Mesenchymal stem cell (in vitro differentiated cells and primary cell): ENCODE measurements around the gene TEDC2.
A peak's percentile ranks its signal among the peaks of the same experiment; 100 is the strongest.

Experiments used
- DNase-seq: peaks from one replicate; pipeline ENCODE4 v3.0.0-alpha.2; 2013
- H2AFZ ChIP-seq: one replicate; pipeline ENCODE4 v1.6.1; 2013; ENCODE audit warnings: low read depth, mild to moderate bottlenecking, control low read depth, inconsistent platforms, low read length, moderate library complexity
- H2AK5ac ChIP-seq: 2 replicates; pipeline ENCODE4 v1.6.1; 2013; ENCODE audit warnings: low read length, moderate library complexity, mild to moderate bottlenecking, inconsistent platforms; ENCODE audit not compliant: severe bottlenecking
- H2BK120ac ChIP-seq: one replicate; pipeline ENCODE4 v1.6.1; 2013; ENCODE audit warnings: low read depth, mild to moderate bottlenecking, inconsistent platforms, low read length, moderate library complexity
- H2BK12ac ChIP-seq, 2 experiments: one replicate each; pipeline ENCODE4 v1.6.1; 2013; ENCODE audit warnings: inconsistent platforms in 2 of 2, low read length in 2 of 2, mild to moderate bottlenecking in 2 of 2, moderate library complexity in 2 of 2, control low read depth in 1 of 2
- H2BK15ac ChIP-seq: one replicate; pipeline ENCODE4 v1.6.1; 2013; ENCODE audit warnings: mild to moderate bottlenecking, low read depth, inconsistent platforms; ENCODE audit not compliant: poor library complexity, severe bottlenecking
- H2BK5ac ChIP-seq: 2 replicates; pipeline ENCODE4 v1.6.1; 2013; ENCODE audit warnings: low read depth, mild to moderate bottlenecking, low read length, control low read depth, inconsistent platforms; ENCODE audit not compliant: poor library complexity, severe bottlenecking
- H3K14ac ChIP-seq, 2 experiments: one replicate each; pipeline ENCODE4 v1.6.1; 2013; ENCODE audit warnings: inconsistent platforms in 2 of 2, low read length in 2 of 2, control low read depth in 1 of 2, mild to moderate bottlenecking in 1 of 2, moderate library complexity in 1 of 2
- H3K18ac ChIP-seq, 2 experiments: one replicate each; pipeline ENCODE4 v1.6.1; 2013; ENCODE audit warnings: inconsistent platforms in 2 of 2, low read length in 2 of 2, control low read depth in 1 of 2, low read depth in 1 of 2, mild to moderate bottlenecking in 1 of 2
- H3K23ac ChIP-seq, 2 experiments: one replicate each; pipeline ENCODE4 v1.6.1; 2013; ENCODE audit warnings: inconsistent platforms in 2 of 2, low read length in 2 of 2, mild to moderate bottlenecking in 2 of 2, moderate library complexity in 2 of 2, control low read depth in 1 of 2
- H3K27ac ChIP-seq: 2 replicates; pipeline ENCODE4 v1.5.1; 2013; ENCODE audit warnings: mild to moderate bottlenecking, moderate library complexity, low read length, control low read depth, inconsistent platforms; ENCODE audit not compliant: poor library complexity, severe bottlenecking
- H3K27me3 ChIP-seq, 2 experiments: 2 replicates each; pipeline versions ENCODE4 v1.6.1 to v1.7.0; 2013; ENCODE audit warnings: low read length in 2 of 2, mild to moderate bottlenecking in 2 of 2, moderate library complexity in 2 of 2, control low read depth in 1 of 2, inconsistent platforms in 1 of 2; ENCODE audit not compliant: control insufficient read depth in 1 of 2, insufficient read depth in 1 of 2
- H3K36me3 ChIP-seq, 2 experiments: 2 replicates each; pipeline versions ENCODE4 v1.6.1 to v1.7.0; 2013; ENCODE audit warnings: low read length in 2 of 2, control low read depth in 1 of 2, inconsistent platforms in 1 of 2, low read depth in 1 of 2, mild to moderate bottlenecking in 1 of 2; ENCODE audit not compliant: insufficient read depth in 2 of 2, control insufficient read depth in 1 of 2
- H3K4ac ChIP-seq, 2 experiments: one replicate each; pipeline ENCODE4 v1.6.1; 2013; ENCODE audit warnings: inconsistent platforms in 2 of 2, low read length in 2 of 2, mild to moderate bottlenecking in 2 of 2, moderate library complexity in 2 of 2, control low read depth in 1 of 2, low read depth in 1 of 2
- H3K4me1 ChIP-seq: 2 replicates; pipeline ENCODE4 v1.6.1; 2013; ENCODE audit warnings: low read depth, low read length, control low read depth; ENCODE audit not compliant: control insufficient read depth, insufficient read depth
- H3K4me2 ChIP-seq: 2 replicates; pipeline ENCODE4 v1.6.1; 2013; ENCODE audit warnings: low read length, mild to moderate bottlenecking, inconsistent platforms; ENCODE audit not compliant: poor library complexity, severe bottlenecking
- H3K4me3 ChIP-seq, 2 experiments: 2 replicates each; pipeline versions ENCODE4 v1.5.1 to v1.7.0; 2013; ENCODE audit warnings: low read length in 2 of 2, mild to moderate bottlenecking in 2 of 2, control low read depth in 1 of 2, low read depth in 1 of 2; ENCODE audit not compliant: insufficient read depth in 1 of 2
- H3K79me1 ChIP-seq: replicated peaks from 2 replicates; pipeline ENCODE4 v1.6.1; 2013; ENCODE audit warnings: mild to moderate bottlenecking, control low read depth, low read length, inconsistent platforms; ENCODE audit not compliant: poor library complexity, severe bottlenecking
- H3K9ac ChIP-seq: 2 replicates; pipeline ENCODE4 v1.7.0; 2013; ENCODE audit warnings: mild to moderate bottlenecking, low read length, moderate library complexity
- H3K9me3 ChIP-seq: 2 replicates; pipeline ENCODE4 v1.7.0; 2013; ENCODE audit warnings: mild to moderate bottlenecking, low read length; ENCODE audit not compliant: control insufficient read depth
- H4K8ac ChIP-seq: one replicate; pipeline ENCODE4 v1.6.1; 2013; ENCODE audit warnings: inconsistent platforms, mild to moderate bottlenecking, low read length, moderate library complexity
- H4K91ac ChIP-seq: one replicate; pipeline ENCODE4 v1.6.1; 2013; ENCODE audit warnings: mild to moderate bottlenecking, low read length, inconsistent platforms
- WGBS: methylation state at CpG from one replicate; pipeline ENCODE4 v1.1.7; 2013; ENCODE audit warnings: mixed read lengths; 5-methylcytosine and 5-hydroxymethylcytosine counted together

TEDC2 gene

GRCh38 chr16:2476345-2476720, 16.4 kb downstream of the TEDC2 start:
- H2BK15ac ChIP-seq = no peak overlapping the region
- peak overlapping the region in 1 of 2 experiments; percentile 78 for H3K4me3 ChIP-seq
- H3K79me1 ChIP-seq = peaks cover 27% of the 10 kb centered on the region
- H3K4me1 ChIP-seq = peaks cover 34% of the 10 kb centered on the region
- peak overlapping the region; percentile 71 for H3K9ac ChIP-seq
- H2BK120ac ChIP-seq = no peak overlapping the region
- H2BK5ac ChIP-seq = no peak overlapping the region
- no peak overlapping the region for H3K4me2 ChIP-seq
- H2AFZ ChIP-seq = no peak overlapping the region
- H3K4ac ChIP-seq = no peak overlapping the region
- no peak overlapping the region for H4K91ac ChIP-seq
- no peaks in the 10 kb centered on the region for H3K9me3 ChIP-seq
- no peak overlapping the region for H3K18ac ChIP-seq
- peaks cover 4 to 16% of the 10 kb centered on the region in 2 experiments for H3K27me3 ChIP-seq
- H3K36me3 ChIP-seq = peaks cover 0 to 10% of the 10 kb centered on the region in 2 experiments
- H4K8ac ChIP-seq = no peak overlapping the region
- no peak overlapping the region for H3K27ac ChIP-seq
- no peak overlapping the region for H3K23ac ChIP-seq
- H2AK5ac ChIP-seq = no peak overlapping the region
- H2BK12ac ChIP-seq = no peak overlapping the region
- H3K14ac ChIP-seq = no peak overlapping the region
- WGBS = over 99% methylated on average over 9 of the region's 9 CpGs
- no peak for DNase-seq

GRCh38 chr16:2476741-2477140, 16.8 kb downstream of the TEDC2 start:
- H2BK15ac ChIP-seq = no peak overlapping the region
- peaks cover 0 to 10% of the 10 kb centered on the region in 2 experiments for H3K36me3 ChIP-seq
- no peak overlapping the region for H2AFZ ChIP-seq
- H3K27ac ChIP-seq = no peak overlapping the region
- H2BK120ac ChIP-seq = no peak overlapping the region
- no peak overlapping the region for H3K4me3 ChIP-seq
- WGBS = 96% methylated on average over 2 of the region's 3 CpGs
- DNase-seq = no peak
- H3K4me2 ChIP-seq = no peak overlapping the region
- H4K8ac ChIP-seq = no peak overlapping the region
- no peak overlapping the region for H2BK12ac ChIP-seq
- H2BK5ac ChIP-seq = no peak overlapping the region
- peaks cover 30% of the 10 kb centered on the region for H3K4me1 ChIP-seq
- no peak overlapping the region for H2AK5ac ChIP-seq
- H3K18ac ChIP-seq = no peak overlapping the region
- H3K79me1 ChIP-seq = peaks cover 27% of the 10 kb centered on the region
- H4K91ac ChIP-seq = no peak overlapping the region
- H3K27me3 ChIP-seq = peaks cover 4 to 16% of the 10 kb centered on the region in 2 experiments
- H3K4ac ChIP-seq = no peak overlapping the region
- H3K9me3 ChIP-seq = no peaks in the 10 kb centered on the region
- H3K23ac ChIP-seq = no peak overlapping the region
- no peak overlapping the region for H3K14ac ChIP-seq
- H3K9ac ChIP-seq = no peak overlapping the region

- 98% methylated on average over 3 of the region's 3 CpGs for WGBS
Measured at GRCh38 chr16:2477327-2477726, 17.4 kb downstream of the TEDC2 start.

GRCh38 chr16:2478279-2478678, 18.4 kb downstream of the TEDC2 start:
- no peak overlapping the region for H3K23ac ChIP-seq
- peaks cover 0 to 10% of the 10 kb centered on the region in 2 experiments for H3K36me3 ChIP-seq
- H2BK5ac ChIP-seq = no peak overlapping the region
- H3K18ac ChIP-seq = no peak overlapping the region
- no peak overlapping the region for H2BK12ac ChIP-seq
- no peak overlapping the region for H4K91ac ChIP-seq
- no peak overlapping the region for H3K27ac ChIP-seq
- H2BK120ac ChIP-seq = no peak overlapping the region
- no peak overlapping the region for H2BK15ac ChIP-seq
- no peak overlapping the region for H3K4ac ChIP-seq
- 98% methylated on average over 8 of the region's 8 CpGs for WGBS
- peaks cover 30% of the 10 kb centered on the region for H3K79me1 ChIP-seq
- no peak overlapping the region for H3K9ac ChIP-seq
- no peaks in the 10 kb centered on the region for H3K9me3 ChIP-seq
- H4K8ac ChIP-seq = no peak overlapping the region
- no peak overlapping the region for H2AFZ ChIP-seq
- no peak overlapping the region for H2AK5ac ChIP-seq
- peaks cover 24% of the 10 kb centered on the region for H3K4me1 ChIP-seq
- DNase-seq = no peak
- H3K27me3 ChIP-seq = peaks cover 0 to 1% of the 10 kb centered on the region in 2 experiments
- no peak overlapping the region for H3K4me2 ChIP-seq
- no peak overlapping the region for H3K14ac ChIP-seq
- no peak overlapping the region for H3K4me3 ChIP-seq

More at GRCh38 chr16:2477327-2477726, 17.4 kb downstream of the TEDC2 start:
- H3K23ac ChIP-seq = no peak overlapping the region
- DNase-seq = no peak
- H4K8ac ChIP-seq = no peak overlapping the region
- H2BK5ac ChIP-seq = no peak overlapping the region
- no peak overlapping the region for H3K4me2 ChIP-seq
- H2BK12ac ChIP-seq = no peak overlapping the region
- no peak overlapping the region for H2AFZ ChIP-seq
- peaks cover 0 to 11% of the 10 kb centered on the region in 2 experiments for H3K27me3 ChIP-seq
- H3K9me3 ChIP-seq = no peaks in the 10 kb centered on the region
- no peak overlapping the region for H2AK5ac ChIP-seq
- H3K79me1 ChIP-seq = peaks cover 28% of the 10 kb centered on the region
- H2BK15ac ChIP-seq = no peak overlapping the region
- H4K91ac ChIP-seq = no peak overlapping the region
- no peak overlapping the region for H3K27ac ChIP-seq
- H3K4me3 ChIP-seq = no peak overlapping the region
- H3K4ac ChIP-seq = no peak overlapping the region
- H3K18ac ChIP-seq = no peak overlapping the region
- H3K4me1 ChIP-seq = peaks cover 32% of the 10 kb centered on the region
- no peak overlapping the region for H2BK120ac ChIP-seq
- H3K14ac ChIP-seq = no peak overlapping the region
- H3K9ac ChIP-seq = no peak overlapping the region
- H3K36me3 ChIP-seq = peaks cover 0 to 10% of the 10 kb centered on the region in 2 experiments
